NCI-H510A (cell line): Measurements from ENCODE around the gene DHDDS.

Source experiments
- DNase-seq: peaks from one replicate; lab custom pipeline; 2025; lab: John Stamatoyannopoulos, UW

The DHDDS gene

DNA sequence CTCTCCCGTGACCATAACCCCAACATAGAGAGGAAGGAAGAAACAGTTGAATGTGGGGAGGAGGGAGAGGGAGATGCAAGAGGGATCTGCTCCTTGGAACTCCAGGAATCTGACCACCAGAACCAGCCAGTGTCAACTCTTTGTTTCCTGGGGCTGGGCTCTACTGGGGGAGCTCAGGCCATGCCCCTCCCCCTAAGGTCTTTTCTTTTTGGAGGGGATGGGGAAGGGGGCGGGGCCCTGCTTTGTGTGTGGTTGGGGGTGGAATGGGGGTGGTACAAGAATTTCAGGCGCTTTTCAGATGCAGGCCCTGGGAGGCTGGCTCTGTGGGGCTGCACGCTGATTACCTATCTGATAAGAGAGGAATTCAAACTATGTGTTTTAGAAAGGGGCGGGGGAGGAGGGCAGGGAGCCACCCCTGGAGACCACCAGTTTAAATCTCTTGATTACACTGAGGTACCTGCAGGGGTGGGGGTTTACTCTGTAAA, 13.2 kb upstream of the DHDDS start:
- DNase-seq = no peak

GRCh38 chr1:26419494-26419893, 12.6 kb upstream of the DHDDS start:
- no peak for DNase-seq

- no peak for DNase-seq
Measured at GRCh38 chr1:26429721-26430120, 2.4 kb upstream of the DHDDS start.

DNA sequence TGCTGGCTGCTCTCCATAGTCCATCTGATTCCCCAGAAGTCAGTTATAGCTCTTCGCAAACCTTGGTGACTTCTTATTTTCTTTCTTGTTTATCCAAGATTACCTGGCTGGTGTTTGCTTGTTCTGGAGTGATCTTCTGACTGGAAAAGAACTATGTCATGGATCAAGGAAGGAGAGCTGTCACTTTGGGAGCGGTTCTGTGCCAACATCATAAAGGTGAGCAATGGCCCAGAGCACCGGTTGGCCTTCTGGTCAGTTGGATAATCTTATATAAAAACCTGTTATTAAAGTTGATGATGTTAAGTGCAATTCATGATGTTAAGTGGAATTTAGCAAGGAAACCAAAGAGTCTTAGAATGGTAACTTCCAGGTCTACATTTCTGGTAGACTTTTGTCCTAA, 672 bp downstream of the DHDDS start:
- DNase-seq = no peak

DNA sequence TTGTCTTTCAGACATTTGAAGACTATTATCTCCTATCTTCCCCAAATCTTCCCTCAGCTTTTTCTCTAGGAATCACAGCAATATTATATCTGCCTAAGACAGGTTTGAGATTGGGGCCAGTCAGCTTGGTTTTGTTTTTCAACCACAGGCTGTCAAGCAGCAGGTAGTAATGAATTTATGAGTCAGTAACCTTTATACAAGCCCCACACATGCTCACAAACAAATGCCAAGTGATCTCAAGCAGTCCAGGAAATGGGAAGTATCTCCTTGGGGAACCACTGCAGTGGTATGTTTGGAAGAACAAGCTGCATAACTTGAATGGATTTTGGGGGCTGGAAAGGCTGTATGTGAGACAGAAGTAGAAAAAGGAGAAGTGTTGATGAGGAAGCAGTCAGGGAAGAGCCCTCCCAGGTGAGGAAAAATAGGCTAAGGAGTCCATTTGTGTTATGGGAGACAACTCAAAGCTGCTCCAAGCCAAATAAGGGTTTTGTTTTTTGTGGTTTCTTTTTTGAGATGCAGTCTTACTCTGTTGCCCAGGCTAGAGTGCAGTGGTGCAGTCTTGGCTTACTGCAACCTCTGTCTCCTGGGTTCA, 2.1 kb downstream of the DHDDS start:
- DNase-seq = no peak

GRCh38 chr1:26438041-26438440, 5.9 kb downstream of the DHDDS start:
- no peak for DNase-seq

- no peak for DNase-seq
Measured at GRCh38 chr1:26440259-26440658, 8.1 kb downstream of the DHDDS start.

DNA sequence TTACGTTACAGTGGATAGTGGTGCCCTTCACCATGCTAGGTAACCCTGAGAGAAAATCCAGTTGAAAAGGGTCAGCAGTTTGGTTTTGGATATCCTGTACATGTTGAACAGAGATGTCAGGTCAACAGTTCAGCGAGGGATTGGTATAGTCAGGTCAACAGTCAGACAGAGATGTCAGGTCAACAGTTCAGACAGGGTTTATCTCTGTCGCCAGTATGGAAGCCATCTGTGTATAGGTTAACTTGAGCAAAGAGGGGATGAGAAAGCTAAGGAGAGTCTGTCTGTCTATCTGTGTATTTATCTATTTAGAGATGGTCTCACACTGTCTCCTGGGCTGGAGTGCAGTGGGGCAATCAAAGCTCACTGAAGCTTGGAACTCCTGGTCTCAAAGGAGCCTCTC, 17.7 kb downstream of the DHDDS start:
- DNase-seq = no peak

- no peak for DNase-seq
Measured at GRCh38 chr1:26450908-26451307, 18.8 kb downstream of the DHDDS start.

- no peak for DNase-seq
Measured at GRCh38 chr1:26452459-26453183, 20.5 kb downstream of the DHDDS start.

DNA sequence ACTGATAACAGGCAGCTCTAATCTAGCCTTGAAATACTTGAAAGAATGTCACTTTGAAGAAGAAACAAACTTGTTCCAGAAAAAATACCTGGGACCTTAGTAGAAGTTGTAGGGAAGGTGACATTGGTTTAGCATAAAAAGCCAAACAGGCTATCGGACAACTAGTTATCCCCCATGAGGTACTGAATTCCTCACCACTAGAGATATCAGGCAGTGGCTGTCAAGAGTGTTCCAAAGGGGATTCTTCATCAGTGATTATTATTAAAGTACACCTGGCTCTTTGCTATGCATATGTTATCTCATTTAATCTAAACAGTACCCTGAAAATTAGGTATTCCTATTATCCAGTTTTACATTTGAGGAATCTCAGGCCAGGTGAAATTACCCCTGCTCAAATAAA, 27.0 kb downstream of the DHDDS start:
- no peak for DNase-seq

- no peak for DNase-seq
Measured at GRCh38 chr1:26459573-26460031, 27.5 kb downstream of the DHDDS start.

GRCh38 chr1:26468911-26469310, 36.8 kb downstream of the DHDDS start:
- DNase-seq = no peak

DNA sequence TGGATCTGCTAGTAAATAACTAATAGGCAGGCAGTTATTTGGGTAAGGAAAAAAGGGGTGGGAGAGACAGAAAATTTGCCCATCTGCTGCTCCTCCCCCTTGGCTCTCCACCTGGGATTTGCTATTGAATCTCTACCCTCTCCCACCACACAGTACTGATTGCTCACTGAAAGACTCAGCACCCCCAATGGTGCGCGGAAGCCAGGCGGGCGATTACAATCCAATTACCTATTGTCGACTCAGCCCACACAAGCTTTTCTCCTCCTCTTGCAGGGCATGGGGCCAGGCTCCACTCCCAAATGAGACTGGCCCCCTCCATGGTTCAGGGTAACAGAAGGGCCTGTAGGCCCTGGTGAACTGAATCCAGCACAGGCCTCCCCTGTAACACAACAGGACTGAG, 37.4 kb downstream of the DHDDS start:
- no peak for DNase-seq

- no peak for DNase-seq
Measured at GRCh38 chr1:26470878-26471497, 38.9 kb downstream of the DHDDS start.

- DNase-seq = peak; percentile 84
Measured at GRCh38 chr1:26471498-26472319, 39.6 kb downstream of the DHDDS start.

DNA sequence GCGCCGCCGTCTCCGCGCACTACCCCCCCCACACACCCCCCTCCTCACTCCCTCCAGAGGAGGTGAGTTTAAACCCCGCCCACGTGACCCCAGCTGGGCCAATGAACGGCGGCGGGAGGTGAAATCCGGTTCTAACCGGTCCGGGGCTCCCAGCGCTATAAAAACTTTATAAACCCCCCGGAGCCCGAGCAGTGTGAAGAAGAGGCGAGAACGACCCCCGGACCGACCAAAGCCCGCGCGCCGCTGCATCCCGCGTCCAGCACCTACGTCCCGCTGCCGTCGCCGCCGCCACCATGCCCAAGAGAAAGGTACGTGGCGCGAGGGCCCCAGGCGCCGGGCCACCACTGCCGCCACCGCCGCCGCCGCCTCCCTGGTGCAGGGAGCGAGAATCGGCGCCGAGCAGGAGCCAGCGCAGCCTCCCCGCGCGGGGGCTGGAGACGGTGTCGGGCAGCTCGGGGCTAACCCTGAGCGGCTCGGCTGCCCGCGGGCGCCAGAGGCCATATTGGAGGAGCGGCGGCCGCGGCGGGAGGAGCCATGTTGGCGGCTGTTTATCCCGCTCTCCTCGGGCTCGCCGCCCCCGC, 40.3 kb downstream of the DHDDS start, which contains the start of gene HMGN2:
Gene HMGN2, plus strand, starts transcription at position 121 of the 581 bp plus-strand sequence. Its CDS starts 173 bp downstream, at position 294.
- peak; percentile 93 for DNase-seq

DNA sequence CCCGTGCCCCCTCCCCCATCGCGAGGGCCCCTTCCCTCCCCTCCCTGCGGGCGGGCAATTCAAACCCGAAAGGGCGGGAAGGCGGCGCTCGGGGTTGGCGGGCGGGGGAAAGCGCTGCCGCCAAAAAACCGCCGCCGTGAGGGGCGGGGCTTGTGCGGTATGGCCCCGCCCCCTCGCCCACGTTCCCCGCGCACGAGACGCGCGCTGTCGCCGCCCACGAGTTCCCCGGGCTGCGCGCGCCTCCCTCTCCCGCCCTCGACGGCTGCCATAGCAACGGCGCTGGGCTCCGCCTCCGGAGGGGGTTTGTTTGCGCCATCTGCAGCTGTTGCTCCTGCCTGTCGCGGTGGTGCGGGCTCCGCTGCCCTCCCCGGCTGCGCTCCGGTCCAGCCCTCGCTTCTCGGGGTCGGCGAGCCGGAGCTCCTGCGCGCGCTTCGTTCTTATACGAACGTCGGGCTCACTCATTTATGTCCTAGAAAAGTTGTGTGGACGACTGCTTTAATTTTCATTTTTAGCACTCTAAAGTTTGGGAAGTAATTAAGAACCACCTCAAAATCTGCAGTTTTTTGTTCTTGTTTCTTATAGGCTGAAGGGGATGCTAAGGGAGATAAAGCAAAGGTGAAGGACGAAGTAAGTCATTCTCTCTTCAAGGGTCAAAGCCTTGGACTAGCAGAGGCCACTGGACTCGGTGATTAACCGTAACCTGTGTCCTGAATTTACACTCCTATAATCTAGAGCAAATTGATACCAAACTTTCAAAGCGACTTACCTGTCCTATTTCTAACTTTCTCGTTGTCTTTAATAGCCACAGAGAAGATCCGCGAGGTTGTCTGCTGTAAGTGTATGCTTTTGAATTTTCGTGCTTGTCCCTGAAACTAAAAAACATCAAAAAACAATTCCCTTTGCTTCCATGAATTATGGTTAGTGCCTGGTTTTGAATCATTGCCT, 41.1 kb downstream of the DHDDS start:
- DNase-seq = peak; percentile 73

GRCh38 chr1:26474818-26475217, 42.7 kb downstream of the DHDDS start:
- DNase-seq = no peak

GRCh38 chr1:26475989-26476388, 43.9 kb downstream of the DHDDS start:
- DNase-seq = no peak

DNA sequence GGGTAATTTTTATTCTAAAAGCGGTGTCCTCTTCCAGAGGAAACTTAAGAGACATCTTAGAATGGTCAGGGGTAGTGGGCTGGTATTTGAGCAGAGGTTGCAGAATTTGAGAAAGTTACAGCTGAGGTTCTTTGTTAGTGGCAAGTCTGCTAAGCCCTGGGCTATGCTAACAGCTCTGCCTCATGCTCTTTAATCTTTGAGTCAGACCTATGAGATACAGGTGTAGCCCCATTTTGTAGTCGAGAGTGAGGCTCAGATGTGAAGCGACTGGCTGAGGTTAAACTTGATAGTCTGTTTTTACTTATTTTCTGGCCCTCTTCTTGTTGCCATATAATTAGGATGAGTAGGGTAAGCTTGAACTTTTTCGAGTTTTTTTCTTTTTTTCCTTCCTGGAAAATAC, 44.8 kb downstream of the DHDDS start:
- DNase-seq = no peak
